Activated T-helper 1 cell treated with anti-CD3 and anti-CD28 coated beads, Interleukin-2, amount 50 U/mL, for 16 hours (primary cell): Measurements from ENCODE around the gene EFNB3.

Experiments used
- DNase-seq, 2 donors: peaks; one replicate each; pipeline ENCODE4 v3.0.0-alpha.2; 2020; ENCODE audit warnings: low read depth in 1 of 2, low spot score in 1 of 2

The EFNB3 gene

GRCh38 chr17:7716901-7717755, 12.1 kb downstream of the EFNB3 start, which contains the start of gene DNAH2:
DNAH2 (plus strand) TSS chr17:7717744; CDS start chr17:7719735, 1,991 bp downstream.
- DNase-seq = no peak

- DNase-seq = no peak
Measured at GRCh38 chr17:7717756-7718350, 12.9 kb downstream of the EFNB3 start.

- DNase-seq = no peak
Measured at GRCh38 chr17:7719661-7720060, 14.7 kb downstream of the EFNB3 start.

GRCh38 chr17:7720125-7720524, 15.1 kb downstream of the EFNB3 start:
- no peak for DNase-seq

GRCh38 chr17:7721612-7722011, 16.6 kb downstream of the EFNB3 start:
- DNase-seq = no peak

GRCh38 chr17:7727886-7728285, 22.9 kb downstream of the EFNB3 start:
- DNase-seq = no peak

- DNase-seq = no peak
Measured at GRCh38 chr17:7729816-7730215, 24.8 kb downstream of the EFNB3 start.

- no peak for DNase-seq
Measured at GRCh38 chr17:7732981-7733539, 28.1 kb downstream of the EFNB3 start.

- DNase-seq = no peak
Measured at GRCh38 chr17:7737601-7738000, 32.6 kb downstream of the EFNB3 start.

GRCh38 chr17:7739746-7740145, 34.7 kb downstream of the EFNB3 start:
- DNase-seq = no peak

- no peak for DNase-seq
Measured at GRCh38 chr17:7740481-7741001, 35.5 kb downstream of the EFNB3 start.

- no peak for DNase-seq
Measured at GRCh38 chr17:7742729-7743128, 37.7 kb downstream of the EFNB3 start.

GRCh38 chr17:7744416-7744815, 39.4 kb downstream of the EFNB3 start:
- DNase-seq = no peak

- DNase-seq = no peak
Measured at GRCh38 chr17:7745748-7746470, 40.9 kb downstream of the EFNB3 start.

- DNase-seq = no peak
Measured at GRCh38 chr17:7747635-7748071, 42.7 kb downstream of the EFNB3 start.

GRCh38 chr17:7748076-7748775, 43.2 kb downstream of the EFNB3 start:
- no peak for DNase-seq

GRCh38 chr17:7750321-7750821, 45.4 kb downstream of the EFNB3 start:
- no peak for DNase-seq

GRCh38 chr17:7754656-7755055, 49.7 kb downstream of the EFNB3 start:
- no peak for DNase-seq

- no peak for DNase-seq
Measured at GRCh38 chr17:7755095-7755890, 50.3 kb downstream of the EFNB3 start.

- no peak for DNase-seq
Measured at GRCh38 chr17:7756968-7757367, 52.0 kb downstream of the EFNB3 start.
